ENCODE data around the gene LMF2.

LMF2 gene

DNA sequence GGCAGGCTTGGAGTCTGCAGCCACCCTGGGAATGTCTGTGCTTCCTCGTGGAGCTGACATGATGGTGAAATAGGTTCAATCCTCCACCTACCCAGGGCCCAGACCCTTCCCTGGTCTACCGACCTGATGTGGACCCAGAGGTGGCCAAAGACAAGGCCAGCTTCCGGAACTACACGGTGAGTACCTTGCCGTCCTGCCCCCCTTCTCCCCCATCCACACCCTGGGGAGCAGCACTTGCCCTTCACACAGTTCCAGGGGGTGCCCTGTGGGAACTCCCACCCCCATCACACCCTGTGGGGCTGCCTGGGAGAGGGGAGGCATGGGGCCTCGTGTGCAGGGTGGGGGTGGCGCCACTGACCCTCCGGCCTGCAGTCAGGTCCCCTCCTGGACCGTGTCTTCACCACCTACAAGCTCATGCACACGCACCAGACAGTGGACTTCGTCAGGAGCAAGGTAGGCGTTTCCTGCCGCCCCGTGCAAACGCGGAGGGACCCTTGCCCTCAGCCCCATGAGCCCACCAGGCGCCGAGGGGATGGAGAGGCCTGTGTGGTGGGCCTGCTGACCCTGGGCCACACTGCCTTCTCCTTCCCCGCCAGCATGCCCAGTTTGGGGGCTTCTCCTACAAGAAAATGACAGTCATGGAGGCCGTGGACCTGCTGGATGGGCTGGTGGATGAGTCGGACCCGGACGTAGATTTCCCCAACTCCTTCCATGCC is 20.1 kb downstream of the LMF2 start:
- no peaks in the 10 kb centered on the region for H3K9me3 ChIP-seq (ENCODE audit: control insufficient read depth, low read length)
- 90 to 92% methylated on average over 23 of the region's 23 CpGs for whole genome bisulfite sequencing, 2 experiments
- H3K4me1 ChIP-seq (ENCODE audit: control insufficient read depth, insufficient read depth, low read length) = no peaks in the 10 kb centered on the region
- no peaks in the 10 kb centered on the region for H3K36me3 ChIP-seq (ENCODE audit: control insufficient read depth, insufficient read depth, low read length)
- no peak overlapping the region for H3K4me3 ChIP-seq (ENCODE audit: insufficient read depth, low read depth, low read length)
- no peaks in the 10 kb centered on the region for H3K27me3 ChIP-seq (ENCODE audit: control insufficient read depth, insufficient read depth, low read length, poor library complexity, severe bottlenecking)
- H3K27ac ChIP-seq (ENCODE audit: insufficient read depth, low read depth, low read length, poor library complexity, severe bottlenecking) = no peak overlapping the region

DNA sequence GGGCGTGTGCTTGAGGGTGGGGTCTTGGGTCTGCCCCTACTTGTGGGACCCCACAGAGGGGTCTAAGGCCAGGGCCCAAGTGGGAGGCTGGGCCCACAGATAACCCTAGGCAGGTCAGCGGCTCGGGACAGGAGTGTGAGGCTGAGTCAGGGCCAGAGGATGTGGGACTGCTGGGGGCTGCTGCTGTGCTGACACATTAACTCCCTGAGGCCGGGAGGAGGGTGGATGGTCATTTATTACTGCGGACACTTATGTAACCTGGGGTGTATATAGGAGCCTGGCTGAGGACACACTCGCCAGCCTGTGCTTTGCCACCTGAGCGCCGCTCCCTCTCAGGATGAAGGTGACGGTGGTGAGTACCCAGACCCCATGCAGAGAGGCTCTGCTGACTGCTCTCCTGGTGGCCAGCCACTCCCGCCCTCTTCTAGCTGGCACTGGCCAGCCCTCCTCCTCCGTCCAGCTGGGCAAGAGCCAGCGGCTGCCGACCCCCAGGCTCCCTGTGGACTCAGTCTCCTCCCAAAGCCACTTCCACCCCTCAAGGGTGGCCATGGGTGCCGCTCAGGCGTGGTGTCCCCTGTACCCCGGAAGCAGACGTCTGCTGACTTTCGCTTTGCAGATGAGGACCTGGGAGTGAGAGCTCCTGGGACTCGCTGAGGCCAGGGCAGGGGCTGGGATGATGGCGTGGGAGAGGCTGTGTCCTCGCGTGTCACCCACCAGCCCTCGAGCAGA is 20.8 kb downstream of the LMF2 start, which contains the start of gene MIOX:
TSS of gene MIOX (plus strand) at position 299 of the 729 bp plus-strand sequence. CDS start at position 338, 39 bp downstream.
- Histone ChIP-seq H3K4me3 (ENCODE audit: insufficient read depth, low read depth, low read length) (no peak within 1 kb of the TSS), H3K4me1 (ENCODE audit: control insufficient read depth, insufficient read depth, low read length) (no peaks in the 10 kb centered on the region), H3K27me3 (ENCODE audit: control insufficient read depth, insufficient read depth, low read length, poor library complexity, severe bottlenecking) (peaks cover 5% of the 10 kb centered on the region), H3K36me3 (ENCODE audit: control insufficient read depth, insufficient read depth, low read length) (no peaks in the 10 kb centered on the region), H3K9me3 (ENCODE audit: control insufficient read depth, low read length) (no peaks in the 10 kb centered on the region), H3K27ac (ENCODE audit: insufficient read depth, low read depth, low read length, poor library complexity, severe bottlenecking) (no peak within 1 kb of the TSS)
- WGBS, 2 experiments = 83 to 84% methylated on average over 23 of the region's 23 CpGs

DNA sequence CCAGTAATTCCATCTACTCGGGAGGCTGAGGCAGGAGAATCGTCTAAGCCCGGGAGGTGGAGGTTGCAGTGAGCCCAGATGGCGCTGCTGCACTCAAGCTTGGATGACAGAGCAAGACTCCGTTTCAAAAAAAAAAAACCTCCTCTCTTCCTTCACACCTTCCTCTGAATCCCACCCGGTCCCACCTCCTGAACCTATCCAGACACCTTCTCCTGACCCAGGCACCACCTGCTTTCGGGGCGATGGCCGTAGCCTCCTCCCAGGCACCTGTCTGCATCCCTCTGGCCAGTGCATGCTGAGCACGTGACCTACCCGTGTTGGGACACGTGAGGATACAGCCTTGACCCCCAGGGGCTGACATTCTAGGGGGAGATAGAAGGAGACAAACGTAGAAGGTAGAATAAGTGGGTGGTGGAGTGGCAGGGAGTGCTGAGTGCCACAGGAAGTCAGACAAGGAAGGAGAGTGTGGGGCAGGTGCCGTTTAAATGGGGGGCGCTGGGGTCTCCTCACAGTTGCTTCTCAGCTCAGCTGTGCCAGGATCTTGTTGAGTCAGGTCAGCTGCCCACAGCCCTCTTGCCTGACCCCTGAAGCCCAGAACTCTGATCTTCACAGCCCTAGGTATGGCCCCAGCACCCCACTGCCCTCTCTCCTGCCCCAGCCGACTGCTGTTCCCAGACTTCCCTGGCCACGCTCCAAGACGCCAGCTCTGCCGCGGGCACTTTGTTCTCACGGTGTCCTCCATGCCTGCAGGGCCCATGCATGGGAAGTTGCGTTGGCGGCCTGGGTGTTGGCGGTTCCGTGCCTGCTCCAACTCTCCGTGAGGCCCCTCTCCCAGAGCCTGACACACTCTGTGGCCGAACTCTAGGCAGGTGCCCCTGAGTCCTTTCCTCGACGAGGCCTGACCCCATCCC is 22.0 kb downstream of the LMF2 start:
- WGBS, 2 experiments = 85 to 88% methylated on average over 29 of the region's 29 CpGs
- Histone ChIP-seq H3K27ac (ENCODE audit: insufficient read depth, low read depth, low read length, poor library complexity, severe bottlenecking) (no peak overlapping the region), H3K4me1 (ENCODE audit: control insufficient read depth, insufficient read depth, low read length) (no peaks in the 10 kb centered on the region), H3K36me3 (ENCODE audit: control insufficient read depth, insufficient read depth, low read length) (no peaks in the 10 kb centered on the region), H3K27me3 (ENCODE audit: control insufficient read depth, insufficient read depth, low read length, poor library complexity, severe bottlenecking) (peaks cover 18% of the 10 kb centered on the region), H3K9me3 (ENCODE audit: control insufficient read depth, low read length) (no peaks in the 10 kb centered on the region), H3K4me3 (ENCODE audit: insufficient read depth, low read depth, low read length) (no peak overlapping the region)

DNA sequence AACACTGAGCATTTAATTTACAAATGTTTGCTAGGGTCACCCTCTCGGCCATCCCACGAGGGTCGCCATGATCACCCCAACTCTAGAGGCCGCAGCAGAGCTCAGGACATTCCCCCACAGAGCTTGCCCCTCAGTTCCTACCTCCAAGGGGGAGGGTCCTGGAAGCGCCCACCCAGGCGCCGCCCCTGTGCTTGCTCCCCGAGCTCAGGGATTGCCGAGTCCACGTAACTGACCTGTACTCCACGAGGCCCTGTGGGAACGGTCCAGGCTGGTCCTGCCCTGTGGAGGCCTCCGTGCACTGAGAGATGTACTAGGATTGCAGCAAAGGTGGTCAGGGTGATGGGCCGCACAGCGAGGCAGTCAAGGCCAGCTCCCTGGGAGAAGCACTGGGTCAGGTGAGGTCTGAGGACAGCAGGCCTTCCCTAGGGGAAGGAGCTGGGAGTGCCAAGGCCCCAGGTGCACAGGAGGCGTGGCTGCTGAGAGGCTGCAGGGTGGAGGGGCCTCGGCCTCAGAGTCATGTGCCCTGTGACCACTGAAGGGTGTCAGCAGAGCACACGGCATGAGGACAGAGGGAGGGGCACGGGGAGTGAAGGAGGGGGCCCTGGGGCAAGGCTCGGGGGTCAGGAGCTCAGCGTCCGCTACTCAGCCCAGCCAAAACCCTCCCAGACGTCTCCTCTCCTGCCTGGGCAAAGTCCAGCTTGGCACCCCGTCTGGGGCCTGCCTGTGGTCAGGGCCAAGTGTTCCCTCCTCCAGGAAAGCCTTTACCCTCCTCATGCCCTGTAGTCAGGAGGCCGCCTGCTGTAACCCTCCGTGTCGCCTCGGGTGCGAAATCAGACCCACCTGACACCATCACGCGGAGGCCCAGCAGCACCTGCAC is 23.3 kb downstream of the LMF2 start:
- WGBS, 2 experiments = 90 to 91% methylated on average over 31 of the region's 31 CpGs
- H3K36me3 ChIP-seq (ENCODE audit: control insufficient read depth, insufficient read depth, low read length) = no peaks in the 10 kb centered on the region
- peaks cover 30% of the 10 kb centered on the region for H3K27me3 ChIP-seq (ENCODE audit: control insufficient read depth, insufficient read depth, low read length, poor library complexity, severe bottlenecking)

DNA sequence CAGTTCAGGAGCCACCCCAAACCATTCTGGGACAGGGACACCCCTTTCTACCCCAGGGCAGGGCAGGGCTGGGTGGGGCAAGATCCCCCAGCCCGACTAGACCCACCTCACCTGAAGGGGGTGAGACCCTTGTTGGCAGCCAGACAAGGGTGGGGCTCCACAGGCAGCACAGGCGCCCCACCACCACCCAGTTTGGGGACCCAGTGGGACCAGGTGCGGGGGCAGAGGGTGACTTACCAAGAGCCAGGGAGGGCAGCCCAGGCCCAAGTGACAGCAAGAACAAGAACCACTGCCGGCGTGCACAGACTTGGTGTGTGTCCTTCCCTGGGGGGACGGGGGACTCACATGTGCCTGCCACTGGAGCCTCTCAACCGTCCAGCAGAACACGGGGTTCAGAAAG is 23.9 kb downstream of the LMF2 start:
- Histone ChIP-seq H3K4me3 (ENCODE audit: insufficient read depth, low read depth, low read length) (no peak overlapping the region), H3K36me3 (ENCODE audit: control insufficient read depth, insufficient read depth, low read length) (no peaks in the 10 kb centered on the region), H3K4me1 (ENCODE audit: control insufficient read depth, insufficient read depth, low read length) (no peaks in the 10 kb centered on the region), H3K27ac (ENCODE audit: insufficient read depth, low read depth, low read length, poor library complexity, severe bottlenecking) (no peak overlapping the region), H3K27me3 (ENCODE audit: control insufficient read depth, insufficient read depth, low read length, poor library complexity, severe bottlenecking) (peaks cover 36% of the 10 kb centered on the region), H3K9me3 (ENCODE audit: control insufficient read depth, low read length) (no peaks in the 10 kb centered on the region)
- WGBS, 2 experiments = 92 to 94% methylated on average over 8 of the region's 8 CpGs

More for the DNA sequence above, 23.3 kb downstream of the LMF2 start:
- no peak overlapping the region for H3K4me3 ChIP-seq (ENCODE audit: insufficient read depth, low read depth, low read length)
- H3K9me3 ChIP-seq (ENCODE audit: control insufficient read depth, low read length) = no peaks in the 10 kb centered on the region
- H3K27ac ChIP-seq (ENCODE audit: insufficient read depth, low read depth, low read length, poor library complexity, severe bottlenecking) = no peak overlapping the region
- no peaks in the 10 kb centered on the region for H3K4me1 ChIP-seq (ENCODE audit: control insufficient read depth, insufficient read depth, low read length)

DNA sequence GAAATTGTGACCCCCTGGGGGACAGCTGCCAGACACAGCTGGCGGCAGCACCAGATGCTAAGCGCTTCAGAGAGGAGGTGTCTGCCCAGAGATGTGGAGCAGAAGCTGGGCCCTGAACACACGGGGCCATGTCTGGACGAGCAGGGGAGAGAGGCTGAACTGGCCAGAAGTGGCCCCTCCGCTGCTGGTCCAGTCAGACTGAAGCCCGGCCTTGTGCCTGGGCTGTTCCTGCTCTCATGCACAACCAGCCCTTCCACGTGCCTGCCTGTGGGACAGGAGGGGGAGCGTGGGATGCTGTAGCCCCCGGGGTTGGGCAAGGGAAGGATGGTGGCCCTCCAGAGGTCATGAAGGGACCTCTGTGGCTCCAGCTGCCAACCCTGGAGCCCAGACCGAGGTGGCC is 24.4 kb downstream of the LMF2 start:
- Histone ChIP-seq H3K9me3 (ENCODE audit: control insufficient read depth, low read length) (no peaks in the 10 kb centered on the region), H3K4me3 (ENCODE audit: insufficient read depth, low read depth, low read length) (no peak overlapping the region), H3K27me3 (ENCODE audit: control insufficient read depth, insufficient read depth, low read length, poor library complexity, severe bottlenecking) (peaks cover 36% of the 10 kb centered on the region), H3K36me3 (ENCODE audit: control insufficient read depth, insufficient read depth, low read length) (no peaks in the 10 kb centered on the region), H3K27ac (ENCODE audit: insufficient read depth, low read depth, low read length, poor library complexity, severe bottlenecking) (no peak overlapping the region), H3K4me1 (ENCODE audit: control insufficient read depth, insufficient read depth, low read length) (no peaks in the 10 kb centered on the region)
- 92 to 95% methylated on average over 10 of the region's 10 CpGs for WGBS, 2 experiments

DNA sequence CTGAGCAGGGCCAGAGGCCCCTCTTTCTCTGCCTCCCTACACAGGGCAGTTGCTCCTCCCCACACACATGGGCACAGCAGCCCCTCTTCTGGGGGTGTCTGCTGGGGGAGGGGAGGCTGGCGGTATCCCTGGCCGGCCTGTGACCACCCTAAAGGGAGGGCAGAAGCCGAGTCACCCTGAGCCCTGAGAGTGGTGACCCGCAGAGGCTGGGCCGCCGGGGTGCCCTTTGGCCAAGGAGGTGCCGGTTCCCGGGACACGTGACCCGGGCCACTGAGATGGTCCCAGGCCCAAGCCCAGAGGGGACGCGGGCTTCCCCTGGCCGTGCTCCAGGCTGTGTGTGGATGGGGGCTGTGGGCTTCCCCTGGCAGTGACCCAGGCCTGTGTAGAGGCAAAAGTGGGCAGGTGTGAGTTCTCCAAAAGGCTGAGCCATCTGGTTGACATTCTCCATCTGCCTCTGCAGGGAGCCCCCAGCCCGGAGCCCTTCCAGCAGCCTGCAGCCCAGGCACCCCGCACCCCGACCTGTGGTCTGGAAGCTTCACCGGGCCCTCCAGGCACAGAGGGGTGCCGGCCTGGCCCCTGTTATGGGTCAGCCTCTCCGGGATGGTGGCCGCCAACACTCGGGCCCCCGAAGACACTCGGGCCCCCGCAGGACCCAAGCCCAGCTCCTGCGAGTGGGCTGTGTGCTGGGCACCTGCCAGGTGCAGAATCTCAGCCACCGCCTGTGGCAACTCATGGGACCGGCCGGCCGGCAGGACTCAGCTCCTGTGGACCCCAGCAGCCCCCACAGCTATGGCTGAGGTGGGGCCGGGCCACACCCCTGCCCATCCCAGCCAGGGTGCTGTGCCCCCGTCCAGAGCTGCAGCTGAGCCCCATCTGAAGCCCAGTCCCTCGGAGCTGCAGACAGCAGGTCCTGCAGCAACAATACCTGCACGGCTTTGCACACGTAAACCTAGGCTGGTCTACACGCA is 25.1 kb downstream of the LMF2 start:
- Histone ChIP-seq H3K9me3 (ENCODE audit: control insufficient read depth, low read length) (no peaks in the 10 kb centered on the region), H3K27ac (ENCODE audit: insufficient read depth, low read depth, low read length, poor library complexity, severe bottlenecking) (no peak overlapping the region), H3K27me3 (ENCODE audit: control insufficient read depth, insufficient read depth, low read length, poor library complexity, severe bottlenecking) (peaks cover 36% of the 10 kb centered on the region), H3K4me1 (ENCODE audit: control insufficient read depth, insufficient read depth, low read length) (no peaks in the 10 kb centered on the region), H3K36me3 (ENCODE audit: control insufficient read depth, insufficient read depth, low read length) (no peaks in the 10 kb centered on the region), H3K4me3 (ENCODE audit: insufficient read depth, low read depth, low read length) (peak overlapping the region; percentile 31)
- WGBS, 2 experiments = 82 to 83% methylated on average over 35 of the region's 35 CpGs

DNA sequence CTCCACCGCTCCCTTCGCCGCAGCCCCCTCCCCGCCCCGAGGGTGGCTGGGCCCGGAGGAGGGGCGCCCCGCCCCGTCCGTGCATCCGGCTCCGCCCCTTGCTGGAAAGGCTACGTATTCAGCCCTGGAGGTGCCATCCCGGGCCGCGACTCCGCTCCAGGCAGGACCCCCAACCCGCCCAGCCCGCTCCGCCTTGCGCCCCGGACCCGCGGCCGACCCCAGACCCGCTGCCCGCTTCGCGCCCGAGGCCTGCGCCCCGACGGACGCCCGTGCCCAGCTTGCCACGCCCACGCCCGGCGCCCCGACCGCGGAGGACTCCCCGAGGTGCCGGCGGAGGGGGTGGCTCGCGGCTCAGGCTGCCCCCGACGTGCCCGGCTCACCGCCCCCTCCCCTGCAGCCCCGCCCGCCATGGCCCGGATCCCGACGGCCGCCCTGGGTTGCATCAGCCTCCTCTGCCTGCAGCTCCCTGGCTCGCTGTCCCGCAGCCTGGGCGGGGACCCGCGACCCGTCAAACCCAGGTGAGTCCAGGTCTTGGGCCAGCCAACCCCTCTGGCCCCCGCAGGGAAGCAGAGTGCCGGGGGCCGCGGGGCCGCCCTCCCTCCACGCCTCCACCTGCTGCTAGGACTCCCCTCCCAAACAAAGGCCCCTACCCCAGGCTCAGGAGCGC is 25.9 kb downstream of the LMF2 start, which contains the start of gene ADM2:
TSS of gene ADM2 (plus strand) at position 104 of the 667 bp plus-strand sequence. CDS start at position 409, 305 bp downstream.
- H3K36me3 ChIP-seq (ENCODE audit: control insufficient read depth, insufficient read depth, low read length) = no peaks in the 10 kb centered on the region
- H3K4me1 ChIP-seq (ENCODE audit: control insufficient read depth, insufficient read depth, low read length) = no peaks in the 10 kb centered on the region
- H3K4me3 ChIP-seq (ENCODE audit: insufficient read depth, low read depth, low read length) = peak within 1 kb of the TSS; percentile 31
- peaks cover 36% of the 10 kb centered on the region for H3K27me3 ChIP-seq (ENCODE audit: control insufficient read depth, insufficient read depth, low read length, poor library complexity, severe bottlenecking)
- 3% methylated on average over 70 of the region's 70 CpGs for WGBS, 2 experiments
- H3K27ac ChIP-seq (ENCODE audit: insufficient read depth, low read depth, low read length, poor library complexity, severe bottlenecking) = no peak within 1 kb of the TSS
- no peaks in the 10 kb centered on the region for H3K9me3 ChIP-seq (ENCODE audit: control insufficient read depth, low read length)

Measured in ectodermal cell (in vitro differentiated cells).